PC-9 (cell line): ENCODE measurements around the gene FAM13C. TPM values are rescaled to one million over a fixed set of nuclear protein-coding genes. Genes with fewer than 3 reads are reported as not detected.

Experiments used
- BruUV-seq: library from RNA; stranded (reverse); fragments of 400-500 nt; replicated peaks from 2 replicates; lab custom pipeline; 2021; lab: Mats Ljungman, UMichigan
- CTCF ChIA-PET: fragments of 300-600 bp; sonication (Branson Sonifier 250); formaldehyde crosslinking; loops from one replicate; lab custom pipeline; 2022; ENCODE audit warnings: antibody characterized with exemption; lab: Charles Lee
- POLR2A ChIA-PET: fragments of 300-600 bp; sonication (Branson Sonifier 250); formaldehyde crosslinking; loops from one replicate; lab custom pipeline; 2022; ENCODE audit warnings: antibody characterized with exemption; ENCODE audit not compliant: unreplicated experiment; lab: Charles Lee
- DNase-seq, 2 experiments: peaks; one replicate each; pipeline versions ENCODE4 v3.0.0 to v3.0.0-alpha.2; 2015 to 2022; ENCODE audit warnings: mixed read lengths in 1 of 2
- H2AFZ ChIP-seq: fragments of 200-600 bp; sonication (generic); 2 replicates; pipeline ENCODE4 v1.8.1; 2017; ENCODE audit warnings: antibody characterized with exemption
- H3F3A ChIP-seq: fragments of 200-600 bp; sonication (generic); 2 replicates; pipeline ENCODE4 v1.8.1; 2017; ENCODE audit warnings: antibody characterized with exemption, mild to moderate bottlenecking, low read depth; ENCODE audit not compliant: insufficient read depth
- H3K27ac ChIP-seq: fragments of 200-600 bp; sonication (generic); 2 replicates; pipeline ENCODE4 v1.6.1; 2016; ENCODE audit warnings: mixed run types
- H3K27me3 ChIP-seq: fragments of 200-600 bp; sonication (generic); 2 replicates; pipeline ENCODE4 v1.6.1; 2016; ENCODE audit warnings: low read depth, mixed run types; ENCODE audit not compliant: insufficient read depth
- H3K36me3 ChIP-seq: fragments of 200-600 bp; sonication (generic); 2 replicates; pipeline ENCODE4 v1.6.1; 2016; ENCODE audit warnings: low read depth, mixed run types
- H3K4me1 ChIP-seq: fragments of 200-600 bp; sonication (generic); replicated peaks from 2 replicates; pipeline ENCODE4 v1.6.1; 2016; ENCODE audit warnings: mixed run types; ENCODE audit not compliant: insufficient read depth
- H3K4me2 ChIP-seq: fragments of 200-600 bp; sonication (generic); 2 replicates; pipeline ENCODE4 v1.6.1; 2017; ENCODE audit warnings: mixed run types
- H3K4me3 ChIP-seq: fragments of 200-600 bp; sonication (generic); 2 replicates; pipeline ENCODE4 v1.6.1; 2016; ENCODE audit warnings: mixed run types
- H3K79me2 ChIP-seq: fragments of 200-600 bp; sonication (generic); 2 replicates; pipeline ENCODE4 v1.6.1; 2017; ENCODE audit warnings: low read depth, mixed run types
- H3K9me2 ChIP-seq: fragments of 200-600 bp; sonication (generic); 2 replicates; pipeline ENCODE4 v1.8.1; 2017; ENCODE audit warnings: mild to moderate bottlenecking; ENCODE audit not compliant: insufficient read depth
- H3K9me3 ChIP-seq: fragments of 200-600 bp; sonication (generic); 2 replicates; pipeline ENCODE4 v1.8.1; 2016; ENCODE audit warnings: low read depth; ENCODE audit not compliant: insufficient read depth
- H4K20me1 ChIP-seq: fragments of 200-600 bp; sonication (generic); 2 replicates; pipeline ENCODE4 v1.8.1; 2017; ENCODE audit not compliant: insufficient read depth
- CTCF ChIP-seq: fragments of 200-600 bp; sonication (generic); conservative IDR thresholded peaks from 2 replicates; pipeline ENCODE4 v1.6.1; 2017; ENCODE audit warnings: mixed run types, antibody characterized with exemption, mild to moderate bottlenecking, moderate library complexity
- EZH2 ChIP-seq: fragments of 200-600 bp; sonication (generic); IDR thresholded peaks from 2 replicates; pipeline ENCODE4 v1.8.0; 2017; ENCODE audit warnings: antibody characterized with exemption, low read depth
- intact Hi-C: fragments of 100-400 bp; cut with micrococcal nuclease; formaldehyde crosslinking; loops from one replicate; pipeline ENCODE4 v1.10.0; 2022; ENCODE audit not compliant: unreplicated experiment
- total RNA-seq: library from RNA; stranded (reverse); gene quantifications from 2 replicates; pipeline ENCODE4 v1.2.3, GENCODE V29; 2021

The FAM13C gene
- total RNA-seq, 1 experiment from 2014 or later: not detected

DNA sequence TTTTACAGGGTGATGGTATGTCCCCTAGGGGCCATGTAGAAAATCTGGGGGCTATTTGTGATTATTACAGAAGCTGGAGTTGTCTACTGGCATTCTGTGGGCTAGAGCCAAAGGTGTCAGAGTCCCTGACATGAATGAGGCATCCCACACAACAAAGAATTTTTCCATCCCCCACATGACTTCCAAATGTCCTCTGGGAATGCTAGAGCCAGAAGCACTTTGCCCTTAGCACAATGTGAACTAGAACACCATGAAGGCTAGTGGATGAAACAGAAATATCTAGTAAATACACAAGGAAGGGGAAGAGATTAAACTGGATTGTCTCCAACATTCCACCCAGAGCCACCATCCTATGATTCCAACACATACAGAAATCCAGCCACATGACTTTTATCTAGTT lies 46.9 kb downstream of the FAM13C start:
- H3K4me3 ChIP-seq: no peak overlapping the region
- BruUV-seq: no TSS peak
- intact Hi-C loops: no loop called here
- POLR2A ChIA-PET: no interaction called here
- no peak overlapping the region for H3K4me2 ChIP-seq
- H3K9me3 ChIP-seq: no peaks in the 10 kb centered on the region
- H3K36me3 ChIP-seq: no peaks in the 10 kb centered on the region
- no peak for TF ChIP-seq EZH2
- no peak for TF ChIP-seq CTCF
- H3K4me1 ChIP-seq: no peaks in the 10 kb centered on the region
- H3K27ac ChIP-seq: no peak overlapping the region
- no peaks in the 10 kb centered on the region for H4K20me1 ChIP-seq
- no peaks in the 10 kb centered on the region for H3K79me2 ChIP-seq
- no peaks in the 10 kb centered on the region for H3K9me2 ChIP-seq
- no peak overlapping the region for H2AFZ ChIP-seq
- no peak for DNase-seq
- no peaks in the 10 kb centered on the region for H3K27me3 ChIP-seq
- CTCF ChIA-PET: no interaction called here
- no peaks in the 10 kb centered on the region for H3F3A ChIP-seq

- H3K36me3 ChIP-seq: no peaks in the 10 kb centered on the region
- TF ChIP-seq CTCF (no peak), EZH2 (no peak)
- CTCF ChIA-PET: no interaction called here
- no peaks in the 10 kb centered on the region for H3K9me3 ChIP-seq
- DNase-seq: no peak
- H3K4me2 ChIP-seq: no peak overlapping the region
- POLR2A ChIA-PET: no interaction called here
- H3K4me1 ChIP-seq: no peaks in the 10 kb centered on the region
- H4K20me1 ChIP-seq: no peaks in the 10 kb centered on the region
- H3K79me2 ChIP-seq: no peaks in the 10 kb centered on the region
- no peak overlapping the region for H2AFZ ChIP-seq
- no peaks in the 10 kb centered on the region for H3K9me2 ChIP-seq
- no peaks in the 10 kb centered on the region for H3F3A ChIP-seq
- intact Hi-C loops: no loop called here
- no peak overlapping the region for H3K27ac ChIP-seq
- H3K27me3 ChIP-seq: no peaks in the 10 kb centered on the region
- H3K4me3 ChIP-seq: no peak overlapping the region
- BruUV-seq: no TSS peak
These were observed 48.1 kb downstream of the FAM13C start for GRCh38 chr10:59314268-59314667.

- BruUV-seq: no TSS peak
- H3K36me3 ChIP-seq: no peaks in the 10 kb centered on the region
- intact Hi-C loops: no loop called here
- no peaks in the 10 kb centered on the region for H3K9me2 ChIP-seq
- TF ChIP-seq CTCF (no peak), EZH2 (no peak)
- H2AFZ ChIP-seq: no peak overlapping the region
- no peak overlapping the region for H3K4me2 ChIP-seq
- no peaks in the 10 kb centered on the region for H3K79me2 ChIP-seq
- H3K27ac ChIP-seq: no peak overlapping the region
- no peak overlapping the region for H3K4me3 ChIP-seq
- no peaks in the 10 kb centered on the region for H4K20me1 ChIP-seq
- H3K27me3 ChIP-seq: no peaks in the 10 kb centered on the region
- CTCF ChIA-PET: no interaction called here
- H3K9me3 ChIP-seq: no peaks in the 10 kb centered on the region
- H3K4me1 ChIP-seq: no peaks in the 10 kb centered on the region
- H3F3A ChIP-seq: no peaks in the 10 kb centered on the region
- POLR2A ChIA-PET: no interaction called here
- DNase-seq: no peak
These were observed 50.1 kb downstream of the FAM13C start for GRCh38 chr10:59312247-59312646.
